Mucosa of rectum (tissue), 2 donors: ENCODE measurements around the gene MATN1.

Source experiments
- H3K27ac ChIP-seq, 2 donors: one replicate each; pipeline ENCODE4 v1.7.0; 2013; ENCODE audit warnings: inconsistent platforms in 2 of 2, low read depth in 2 of 2, low read length in 2 of 2
- H3K27me3 ChIP-seq, 2 donors: one replicate each; pipeline ENCODE4 v1.7.0; 2013; ENCODE audit warnings: low read length in 2 of 2; ENCODE audit not compliant: control insufficient read depth in 2 of 2, insufficient read depth in 2 of 2
- H3K36me3 ChIP-seq, 2 donors: one replicate each; pipeline ENCODE4 v1.7.0; 2013; ENCODE audit warnings: low read length in 2 of 2; ENCODE audit not compliant: control insufficient read depth in 2 of 2, insufficient read depth in 2 of 2
- H3K4me1 ChIP-seq, 2 donors: one replicate each; pipeline ENCODE4 v1.7.0; 2013; ENCODE audit warnings: low read length in 2 of 2, mild to moderate bottlenecking in 1 of 2; ENCODE audit not compliant: control insufficient read depth in 2 of 2, insufficient read depth in 2 of 2
- H3K4me3 ChIP-seq, 2 donors: one replicate each; pipeline ENCODE4 v1.7.0; 2013; ENCODE audit warnings: low read length in 2 of 2
- H3K9ac ChIP-seq, 2 donors: one replicate each; pipeline ENCODE4 v1.7.0; 2013; ENCODE audit warnings: low read length in 2 of 2, low read depth in 1 of 2, mild to moderate bottlenecking in 1 of 2
- H3K9me3 ChIP-seq, 2 donors: one replicate each; pipeline ENCODE4 v1.7.0; 2013; ENCODE audit warnings: low read length in 2 of 2; ENCODE audit not compliant: control insufficient read depth in 2 of 2
- donor health status: healthy.
- donor health status: Normal muscosa, but diverticular disease.

The MATN1 gene

GRCh38 chr1:30763651-30764248 is 40.4 kb upstream of the MATN1 start:
- Histone ChIP-seq H3K27me3 (no peaks in the 10 kb centered on the region), H3K27ac (no peak overlapping the region), H3K36me3 (no peaks in the 10 kb centered on the region), H3K4me3 (no peak overlapping the region), H3K9ac (no peak overlapping the region), H3K4me1 (peaks cover 0 to 18% of the 10 kb centered on the region in 2 donors), H3K9me3 (no peaks in the 10 kb centered on the region)

GRCh38 chr1:30762930-30763650 is 39.7 kb upstream of the MATN1 start:
- Histone ChIP-seq H3K27me3 (no peaks in the 10 kb centered on the region), H3K9ac (no peak overlapping the region), H3K9me3 (no peaks in the 10 kb centered on the region), H3K36me3 (no peaks in the 10 kb centered on the region), H3K4me3 (no peak overlapping the region), H3K4me1 (peaks cover 0 to 18% of the 10 kb centered on the region in 2 donors), H3K27ac (no peak overlapping the region)

GRCh38 chr1:30762152-30762929 is 39.0 kb upstream of the MATN1 start:
- Histone ChIP-seq H3K9me3 (no peaks in the 10 kb centered on the region), H3K36me3 (no peaks in the 10 kb centered on the region), H3K4me1 (peaks cover 0 to 18% of the 10 kb centered on the region in 2 donors), H3K4me3 (no peak overlapping the region), H3K9ac (no peak overlapping the region), H3K27ac (peak overlapping the region in 1 of 2 donors; percentile 41), H3K27me3 (no peaks in the 10 kb centered on the region)

GRCh38 chr1:30761381-30762151 is 38.2 kb upstream of the MATN1 start:
- Histone ChIP-seq H3K36me3 (no peaks in the 10 kb centered on the region), H3K27ac (peak overlapping the region in 1 of 2 donors; percentile 41), H3K27me3 (no peaks in the 10 kb centered on the region), H3K9ac (no peak overlapping the region), H3K4me1 (peaks cover 0 to 18% of the 10 kb centered on the region in 2 donors), H3K9me3 (no peaks in the 10 kb centered on the region), H3K4me3 (no peak overlapping the region)

- H3K36me3 ChIP-seq: no peaks in the 10 kb centered on the region
- no peak overlapping the region for H3K9ac ChIP-seq
- peak overlapping the region in 1 of 2 donors; percentile 41 for H3K27ac ChIP-seq
- peak overlapping the region in 1 of 2 donors; percentile 26 for H3K4me3 ChIP-seq
- peaks cover 0 to 18% of the 10 kb centered on the region in 2 donors for H3K4me1 ChIP-seq
- no peaks in the 10 kb centered on the region for H3K9me3 ChIP-seq
- H3K27me3 ChIP-seq: no peaks in the 10 kb centered on the region
Measured at GRCh38 chr1:30760596-30761324, 37.4 kb upstream of the MATN1 start.

GRCh38 chr1:30759718-30760281 is 36.4 kb upstream of the MATN1 start:
- Histone ChIP-seq H3K4me3 (peak overlapping the region in 1 of 2 donors; percentile 20), H3K9me3 (no peaks in the 10 kb centered on the region), H3K27ac (peak overlapping the region in 1 of 2 donors; percentile 16), H3K27me3 (no peaks in the 10 kb centered on the region), H3K9ac (peak overlapping the region in 1 of 2 donors; percentile 47), H3K36me3 (no peaks in the 10 kb centered on the region), H3K4me1 (peaks cover 0 to 20% of the 10 kb centered on the region in 2 donors)

GRCh38 chr1:30758785-30759380 is 35.5 kb upstream of the MATN1 start:
- Histone ChIP-seq H3K27ac (no peak overlapping the region), H3K36me3 (no peaks in the 10 kb centered on the region), H3K9me3 (no peaks in the 10 kb centered on the region), H3K27me3 (no peaks in the 10 kb centered on the region), H3K4me3 (no peak overlapping the region), H3K4me1 (peaks cover 0 to 22% of the 10 kb centered on the region in 2 donors), H3K9ac (no peak overlapping the region)

- peak overlapping the region; percentile 78 to 88 for H3K27ac ChIP-seq
- no peaks in the 10 kb centered on the region for H3K27me3 ChIP-seq
- H3K36me3 ChIP-seq: no peaks in the 10 kb centered on the region
- H3K9me3 ChIP-seq: no peaks in the 10 kb centered on the region
- peak overlapping the region in 1 of 2 donors; percentile 79 for H3K4me3 ChIP-seq
- peak overlapping the region in 1 of 2 donors; percentile 34 for H3K9ac ChIP-seq
- peaks cover 0 to 22% of the 10 kb centered on the region in 2 donors for H3K4me1 ChIP-seq
Measured at GRCh38 chr1:30758121-30758688, 34.8 kb upstream of the MATN1 start.
